GM23338 (cell line): ENCODE results near the gene NR1H3. TPM values are rescaled to one million over a fixed set of nuclear protein-coding genes. Genes with fewer than 3 reads are reported as not detected.

ENCODE experiments used
- ATAC-seq: fragments of 200-7000 bp; cut with Tn5 transposase; 3 replicates; pipeline ENCODE4 v1.9.1; 2020
- DNase-seq: peaks from one replicate; pipeline ENCODE4 v3.0.0-alpha.2; 2015; ENCODE audit warnings: low spot score
- H2AFZ ChIP-seq: fragments of 200-600 bp; sonication (generic); 2 replicates; pipeline ENCODE4 v1.8.0; 2016; ENCODE audit warnings: antibody characterized with exemption, mild to moderate bottlenecking, moderate library complexity
- H3F3A ChIP-seq: fragments of 200-600 bp; sonication (generic); replicated peaks from 2 replicates; pipeline ENCODE4 v1.8.0; 2017; ENCODE audit warnings: antibody characterized with exemption, mixed run types, low read depth
- H3K27ac ChIP-seq: fragments of 200-600 bp; sonication (generic); 2 replicates; pipeline ENCODE4 v1.6.1; 2016; ENCODE audit warnings: low read depth
- H3K27me3 ChIP-seq: fragments of 200-600 bp; sonication (generic); 2 replicates; pipeline ENCODE4 v1.8.0; 2016; ENCODE audit warnings: mild to moderate bottlenecking, mixed run types, moderate library complexity; ENCODE audit not compliant: insufficient read depth
- H3K36me3 ChIP-seq: fragments of 200-600 bp; sonication (generic); 2 replicates; pipeline ENCODE4 v1.8.0; 2016; ENCODE audit warnings: mild to moderate bottlenecking; ENCODE audit not compliant: insufficient read depth
- H3K4me1 ChIP-seq: fragments of 200-600 bp; sonication (generic); 2 replicates; pipeline ENCODE4 v1.8.0; 2016; ENCODE audit warnings: mild to moderate bottlenecking, moderate library complexity; ENCODE audit not compliant: insufficient read depth
- H3K4me2 ChIP-seq: fragments of 200-600 bp; sonication (generic); 2 replicates; pipeline ENCODE4 v1.7.1; 2017; ENCODE audit warnings: mixed run types
- H3K4me3 ChIP-seq: fragments of 200-600 bp; sonication (generic); 2 replicates; pipeline ENCODE4 v1.6.1; 2016; ENCODE audit warnings: mixed run types
- H3K79me2 ChIP-seq: fragments of 200-600 bp; sonication (generic); replicated peaks from 2 replicates; pipeline ENCODE4 v1.8.0; 2017; ENCODE audit warnings: mild to moderate bottlenecking; ENCODE audit not compliant: insufficient read depth
- H3K9me2 ChIP-seq: fragments of 200-600 bp; sonication (generic); 2 replicates; pipeline ENCODE4 v1.8.0; 2017; ENCODE audit not compliant: insufficient read depth
- H4K20me1 ChIP-seq: fragments of 200-600 bp; sonication (generic); replicated peaks from 2 replicates; pipeline ENCODE4 v1.8.0; 2017; ENCODE audit warnings: mild to moderate bottlenecking; ENCODE audit not compliant: insufficient read depth
- H3K27ac Mint-ChIP-seq: 2 replicates; pipeline ENCODE4 v1.8.0; 2020; ENCODE audit warnings: inconsistent platforms, mild to moderate bottlenecking, moderate library complexity, mixed read lengths
- H3K27me3 Mint-ChIP-seq: 3 replicates; pipeline ENCODE4 v1.8.0; 2022; ENCODE audit warnings: low read depth, mild to moderate bottlenecking, moderate library complexity, mixed read lengths, inconsistent platforms; ENCODE audit not compliant: insufficient read depth, poor library complexity
- H3K36me3 Mint-ChIP-seq: 3 replicates; pipeline ENCODE4 v1.8.0; 2021; ENCODE audit warnings: low read depth, mild to moderate bottlenecking, inconsistent platforms, moderate library complexity, mixed read lengths
- H3K4me1 Mint-ChIP-seq: 3 replicates; pipeline ENCODE4 v1.8.0; 2020; ENCODE audit warnings: mild to moderate bottlenecking, inconsistent platforms, mixed read lengths
- H3K4me3 Mint-ChIP-seq: 3 replicates; pipeline ENCODE4 v1.8.0; 2021; ENCODE audit warnings: moderate library complexity, mild to moderate bottlenecking, inconsistent platforms, mixed read lengths
- H3K9me3 Mint-ChIP-seq: 3 replicates; pipeline ENCODE4 v1.8.0; 2020; ENCODE audit warnings: moderate library complexity, mild to moderate bottlenecking, inconsistent platforms, mixed read lengths
- CTCF ChIP-seq, 2 experiments: fragments of 200-600 bp in 1 of 2; sonication (generic) in 1 of 2; conservative IDR thresholded peaks; 2 replicates each; pipeline versions ENCODE4 v1.5.1 to v1.6.1; 2016 to 2017; ENCODE audit warnings: antibody characterized with exemption in 2 of 2, low read depth in 2 of 2, mild to moderate bottlenecking in 2 of 2, moderate library complexity in 1 of 2
- EZH2 ChIP-seq: fragments of 200-600 bp; sonication (generic); IDR thresholded peaks from one replicate; pipeline ENCODE4 v1.8.0; 2017; ENCODE audit warnings: antibody characterized with exemption, mild to moderate bottlenecking, low read depth; ENCODE audit not compliant: unreplicated experiment
- NANOG ChIP-seq: IDR thresholded peaks from 2 replicates; pipeline ENCODE4 v1.6.1; 2016; ENCODE audit warnings: antibody characterized with exemption, borderline replicate concordance
- STAT1 ChIP-seq: IDR thresholded peaks from one replicate; pipeline ENCODE4 v1.6.1; 2016; ENCODE audit warnings: antibody characterized with exemption; ENCODE audit not compliant: unreplicated experiment
- ZNF114 ChIP-seq: fragments of 250-450 bp; sonication (Bioruptor Pico); IDR thresholded peaks from 2 replicates; pipeline ENCODE4 v1.5.0; 2020; ENCODE audit warnings: mild to moderate bottlenecking, moderate library complexity
- ZNF331 ChIP-seq: fragments of 250-450 bp; sonication (Bioruptor Pico); IDR thresholded peaks from 2 replicates; pipeline ENCODE4 v1.5.0; 2020; ENCODE audit warnings: low read depth, mild to moderate bottlenecking, moderate library complexity
- ZNF462 ChIP-seq: fragments of 250-450 bp; sonication (Bioruptor Pico); IDR thresholded peaks from 2 replicates; pipeline ENCODE4 v1.5.0; 2020; ENCODE audit warnings: mild to moderate bottlenecking, moderate library complexity
- polyA plus RNA-seq: library from polyadenylated mRNA; unstranded; fragments of >200 nt; fragmentation: Nextera tagmentation; extraction: Ambion mirVana; gene quantifications from 2 replicates; pipeline ENCODE4 v1.2.1, GENCODE V29; 2016
- total RNA-seq: library from RNA; depleted of rRNA; stranded (reverse); fragments of >200 nt; shearing (Covaris generic); gene quantifications from 2 replicates; pipeline ENCODE4 v1.2.3, GENCODE V29; 2014

Gene NR1H3
- total and polyA plus RNA-seq, 2 experiments from 2014 or later = 16.5 to 23.7 TPM

- 0 out of 2 replicates have a peak, but pooled peaks cover 3% of the 10 kb centered on the region for H3F3A ChIP-seq
- H3K27ac ChIP-seq = no peak overlapping the region
- Mint-ChIP-seq H3K36me3 (peaks cover 47% of the 10 kb centered on the region), H3K27me3 (peaks cover 8% of the 10 kb centered on the region), H3K4me3 (no peak overlapping the region), H3K4me1 (no peaks in the 10 kb centered on the region), H3K9me3 (peaks cover 2% of the 10 kb centered on the region; the same call in 1 of the 3 replicates), H3K27ac (no peak overlapping the region)
- H3K36me3 ChIP-seq = peaks cover 30% of the 10 kb centered on the region; the same call in 1 of the 2 replicates
- no peak overlapping the region for H3K4me2 ChIP-seq
- no peak overlapping the region for H2AFZ ChIP-seq
- no peak overlapping the region for H3K4me3 ChIP-seq
- no peaks in the 10 kb centered on the region; the same call in none of the 2 replicates for H4K20me1 ChIP-seq
- H3K9me2 ChIP-seq = no peaks in the 10 kb centered on the region
- H3K4me1 ChIP-seq = no peaks in the 10 kb centered on the region
- ATAC-seq = peak; percentile 70
- TF ChIP-seq NANOG (no peak), CTCF (conservative IDR thresholded peaks at IDR 0.05; ENCODE audit: low read depth in 2 of 2) (no peak), ZNF331 (CRISPR knock-in tag) (no peak), ZNF462 (CRISPR knock-in tag) (no peak), ZNF114 (no peak), STAT1 (no peak), EZH2 (no peak)
- DNase-seq = no peak
- no peaks in the 10 kb centered on the region for H3K27me3 ChIP-seq
- H3K79me2 ChIP-seq = no peaks in the 10 kb centered on the region; the same call in 1 of the 2 replicates
These were observed 50.4 kb downstream of the NR1H3 start for GRCh38 chr11:47308050-47308823.
